ENCODE data around the gene MAP3K20. TPM values are rescaled to one million over a fixed set of nuclear protein-coding genes. Genes with fewer than 3 reads are reported as not detected.
"Not testable (repeated sequence)": the region's sequence is repeated elsewhere in the genome, so short reads cannot be mapped to it uniquely, and the experiment has no call there.

MAP3K20 gene
- total and polyA plus RNA-seq, 5 donors from 2014 or later: 1.3 to 1.9 (median 1.7) TPM

DNA sequence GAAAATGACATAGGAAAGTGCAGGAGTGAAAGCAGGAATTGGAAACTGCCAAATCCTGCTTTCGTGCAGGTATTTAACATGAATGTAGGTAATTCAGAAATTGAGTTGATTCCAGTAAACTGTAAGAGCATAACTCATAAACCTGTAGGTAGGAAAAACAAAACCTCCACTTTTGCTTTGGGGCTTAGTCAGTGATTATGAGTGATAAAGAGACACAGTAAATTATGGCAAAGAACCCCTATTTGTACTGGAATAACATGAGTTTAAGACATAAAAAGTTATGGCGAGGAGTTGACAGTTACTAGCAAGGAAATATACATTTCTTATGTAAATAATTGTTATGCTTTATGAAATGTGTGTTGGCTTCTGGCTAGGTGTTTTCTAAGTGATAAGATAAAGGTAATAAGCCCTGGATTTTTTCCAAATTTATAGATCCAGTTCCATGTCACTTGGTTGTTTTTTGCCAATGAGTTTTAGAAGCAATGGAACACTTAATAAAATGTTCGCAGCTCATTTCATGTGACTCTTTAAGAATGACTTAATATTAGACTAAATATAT is 17.3 kb downstream of the MAP3K20 start:
- no peak overlapping the region for H3K4me3 Mint-ChIP-seq
- no peak for DNase-seq
- ATAC-seq (ENCODE audit: low read depth in 2 of 2): no peak

GRCh38 chr2:173093617-173094016 is 18.0 kb downstream of the MAP3K20 start:
- H3K27me3 ChIP-seq (ENCODE audit: control insufficient read depth, insufficient read depth, low read length); H3K4me3 ChIP-seq (ENCODE audit: low read depth, low read length); H3K4me3 Mint-ChIP-seq; H3K9me3 ChIP-seq (ENCODE audit: control insufficient read depth in 2 of 2, low read length in 2 of 2); H3K36me3 ChIP-seq (ENCODE audit: control insufficient read depth, insufficient read depth, low read length); H3K9me3 Mint-ChIP-seq; ATAC-seq (ENCODE audit: low read depth in 2 of 2); DNase-seq; H3K27ac ChIP-seq (ENCODE audit: insufficient read depth, low read length, poor library complexity, severe bottlenecking); H3K27ac Mint-ChIP-seq; H3K36me3 Mint-ChIP-seq; H3K4me1 ChIP-seq (ENCODE audit: control insufficient read depth, insufficient read depth, low read length, poor library complexity, severe bottlenecking); H3K4me1 Mint-ChIP-seq: not testable (repeated sequence)
- peaks cover 11% of the 10 kb centered on the region for H3K27me3 Mint-ChIP-seq

More for the DNA sequence above, 17.3 kb downstream of the MAP3K20 start:
- Histone ChIP-seq H3K36me3 (ENCODE audit: control insufficient read depth, insufficient read depth, low read length) (no peaks in the 10 kb centered on the region), H3K4me3 (ENCODE audit: low read depth, low read length) (no peak overlapping the region), H3K4me1 (ENCODE audit: control insufficient read depth, insufficient read depth, low read length, poor library complexity, severe bottlenecking) (no peaks in the 10 kb centered on the region), H3K9me3 (ENCODE audit: control insufficient read depth in 2 of 2, low read length in 2 of 2) (no peaks in the 10 kb centered on the region), H3K27me3 (ENCODE audit: control insufficient read depth, insufficient read depth, low read length) (no peaks in the 10 kb centered on the region), H3K27ac (ENCODE audit: insufficient read depth, low read length, poor library complexity, severe bottlenecking) (no peak overlapping the region)
- peaks cover 11% of the 10 kb centered on the region for H3K27me3 Mint-ChIP-seq
- no peaks in the 10 kb centered on the region for H3K9me3 Mint-ChIP-seq
- no peak overlapping the region for H3K27ac Mint-ChIP-seq
- no peaks in the 10 kb centered on the region for H3K36me3 Mint-ChIP-seq
- H3K4me1 Mint-ChIP-seq: no peaks in the 10 kb centered on the region

- no peak overlapping the region for H3K4me3 Mint-ChIP-seq
- no peak for DNase-seq
- peaks cover 11% of the 10 kb centered on the region for H3K27me3 Mint-ChIP-seq
- no peak overlapping the region for H3K27ac Mint-ChIP-seq
- Histone ChIP-seq H3K36me3 (ENCODE audit: control insufficient read depth, insufficient read depth, low read length) (no peaks in the 10 kb centered on the region), H3K4me1 (ENCODE audit: control insufficient read depth, insufficient read depth, low read length, poor library complexity, severe bottlenecking) (no peaks in the 10 kb centered on the region), H3K9me3 (ENCODE audit: control insufficient read depth in 2 of 2, low read length in 2 of 2) (no peaks in the 10 kb centered on the region), H3K27ac (ENCODE audit: insufficient read depth, low read length, poor library complexity, severe bottlenecking) (no peak overlapping the region), H3K4me3 (ENCODE audit: low read depth, low read length) (no peak overlapping the region), H3K27me3 (ENCODE audit: control insufficient read depth, insufficient read depth, low read length) (no peaks in the 10 kb centered on the region)
- no peak for ATAC-seq (ENCODE audit: low read depth in 2 of 2)
- no peaks in the 10 kb centered on the region for H3K36me3 Mint-ChIP-seq
- no peaks in the 10 kb centered on the region for H3K4me1 Mint-ChIP-seq
- no peaks in the 10 kb centered on the region for H3K9me3 Mint-ChIP-seq
Observed at GRCh38 chr2:173094731-173095130, 19.1 kb downstream of the MAP3K20 start.

DNA sequence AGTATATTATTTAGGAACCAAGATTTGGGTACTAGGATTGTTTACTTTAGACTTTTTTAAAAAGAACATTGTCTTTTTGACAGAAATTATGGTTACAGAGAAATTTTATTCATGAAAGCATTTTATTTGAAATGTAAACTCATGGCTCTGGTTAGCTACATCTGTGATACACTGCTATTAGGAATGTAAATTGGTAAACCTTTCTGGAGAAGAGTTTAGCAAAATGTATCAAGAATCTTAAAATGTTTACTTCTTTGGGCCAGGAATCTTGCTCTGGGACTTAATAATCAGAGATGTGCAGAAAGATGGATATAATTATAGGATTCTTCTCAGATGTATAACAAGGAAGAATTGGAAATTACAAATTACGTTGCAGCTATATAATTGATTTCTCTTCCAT is 19.7 kb downstream of the MAP3K20 start:
- Mint-ChIP-seq H3K36me3 (no peaks in the 10 kb centered on the region), H3K9me3 (no peaks in the 10 kb centered on the region), H3K4me1 (no peaks in the 10 kb centered on the region), H3K27ac (no peak overlapping the region), H3K4me3 (no peak overlapping the region), H3K27me3 (peaks cover 6% of the 10 kb centered on the region)
- no peak for ATAC-seq (ENCODE audit: low read depth in 2 of 2)
- Histone ChIP-seq H3K4me3 (ENCODE audit: low read depth, low read length) (no peak overlapping the region), H3K36me3 (ENCODE audit: control insufficient read depth, insufficient read depth, low read length) (no peaks in the 10 kb centered on the region), H3K4me1 (ENCODE audit: control insufficient read depth, insufficient read depth, low read length, poor library complexity, severe bottlenecking) (no peaks in the 10 kb centered on the region), H3K27ac (ENCODE audit: insufficient read depth, low read length, poor library complexity, severe bottlenecking) (no peak overlapping the region), H3K27me3 (ENCODE audit: control insufficient read depth, insufficient read depth, low read length) (no peaks in the 10 kb centered on the region), H3K9me3 (ENCODE audit: control insufficient read depth in 2 of 2, low read length in 2 of 2) (no peaks in the 10 kb centered on the region)
- no peak for DNase-seq

GRCh38 chr2:173099271-173099670 is 23.6 kb downstream of the MAP3K20 start:
- H3K4me1 Mint-ChIP-seq: peaks cover 5 to 20% (median 10%) of the 10 kb centered on the region in 4 donors
- DNase-seq (no peak), ATAC-seq (ENCODE audit: low read depth in 2 of 2) (no peak)
- Histone ChIP-seq H3K4me3 (ENCODE audit: low read depth, low read length) (no peak overlapping the region), H3K36me3 (ENCODE audit: control insufficient read depth, insufficient read depth, low read length) (no peaks in the 10 kb centered on the region), H3K27ac (ENCODE audit: insufficient read depth, low read length, poor library complexity, severe bottlenecking) (no peak overlapping the region), H3K4me1 (ENCODE audit: control insufficient read depth, insufficient read depth, low read length, poor library complexity, severe bottlenecking) (peaks cover 7% of the 10 kb centered on the region), H3K27me3 (ENCODE audit: control insufficient read depth, insufficient read depth, low read length) (no peaks in the 10 kb centered on the region), H3K9me3 (ENCODE audit: control insufficient read depth in 2 of 2, low read length in 2 of 2) (no peaks in the 10 kb centered on the region)
- no peaks in the 10 kb centered on the region for H3K36me3 Mint-ChIP-seq
- H3K27me3 Mint-ChIP-seq: no peaks in the 10 kb centered on the region
- H3K27ac Mint-ChIP-seq: no peak overlapping the region
- no peak overlapping the region for H3K4me3 Mint-ChIP-seq
- no peaks in the 10 kb centered on the region for H3K9me3 Mint-ChIP-seq

DNA sequence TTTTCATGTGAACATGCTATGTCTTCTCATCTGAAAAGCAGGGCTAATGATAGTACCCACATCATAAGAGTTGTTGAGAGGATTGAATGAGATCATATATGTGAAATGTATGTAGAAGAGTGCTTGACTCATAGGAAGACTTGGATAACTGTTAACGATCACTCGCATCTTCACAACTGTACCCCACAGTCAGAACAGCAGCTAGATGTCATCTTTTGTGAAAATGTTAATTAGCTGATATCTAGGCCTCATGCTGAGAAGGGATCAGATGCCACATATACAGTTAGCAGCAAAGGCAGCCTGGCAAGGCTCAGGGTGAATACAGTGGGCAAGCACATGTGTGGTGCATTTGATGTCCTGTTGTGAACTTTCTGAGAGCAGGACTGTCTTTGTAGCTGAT is 24.2 kb downstream of the MAP3K20 start:
- Mint-ChIP-seq H3K27ac (no peak overlapping the region), H3K36me3 (no peaks in the 10 kb centered on the region), H3K9me3 (no peaks in the 10 kb centered on the region), H3K4me1 (peaks cover 5 to 20% (median 10%) of the 10 kb centered on the region in 4 donors), H3K4me3 (no peak overlapping the region), H3K27me3 (no peaks in the 10 kb centered on the region)
- no peak for ATAC-seq (ENCODE audit: low read depth in 2 of 2)
- H3K9me3 ChIP-seq (ENCODE audit: control insufficient read depth in 2 of 2, low read length in 2 of 2): no peaks in the 10 kb centered on the region
- H3K4me3 ChIP-seq (ENCODE audit: low read depth, low read length): no peak overlapping the region
- H3K27ac ChIP-seq (ENCODE audit: insufficient read depth, low read length, poor library complexity, severe bottlenecking): no peak overlapping the region
- H3K27me3 ChIP-seq (ENCODE audit: control insufficient read depth, insufficient read depth, low read length): no peaks in the 10 kb centered on the region
- H3K4me1 ChIP-seq (ENCODE audit: control insufficient read depth, insufficient read depth, low read length, poor library complexity, severe bottlenecking): peaks cover 7% of the 10 kb centered on the region
- no peak for DNase-seq
- H3K36me3 ChIP-seq (ENCODE audit: control insufficient read depth, insufficient read depth, low read length): no peaks in the 10 kb centered on the region

DNA sequence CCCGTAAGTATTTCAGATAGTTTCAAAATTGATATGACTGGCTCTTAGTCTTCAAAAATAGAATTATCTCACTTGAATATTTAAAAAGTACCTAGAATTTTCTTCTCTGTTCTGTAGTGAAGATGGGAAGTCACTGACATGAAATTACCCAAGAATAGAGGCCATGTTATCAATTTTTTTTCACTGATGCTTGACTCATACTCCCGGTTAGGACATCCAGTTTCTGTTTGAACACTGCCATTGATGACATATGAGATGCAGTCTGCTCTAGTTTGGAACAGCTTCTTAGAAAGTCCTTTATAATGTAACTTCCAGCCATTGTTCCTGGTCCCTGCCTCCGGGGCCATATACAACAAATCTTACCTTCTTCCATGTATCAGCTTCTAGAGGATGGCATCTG is 26.0 kb downstream of the MAP3K20 start:
- H3K4me3 ChIP-seq (ENCODE audit: low read depth, low read length): no peak overlapping the region
- DNase-seq: peak in 1 of 3 donors; percentile 29
- peaks cover 7% of the 10 kb centered on the region for H3K4me1 ChIP-seq (ENCODE audit: control insufficient read depth, insufficient read depth, low read length, poor library complexity, severe bottlenecking)
- H3K9me3 ChIP-seq (ENCODE audit: control insufficient read depth in 2 of 2, low read length in 2 of 2): no peaks in the 10 kb centered on the region
- H3K4me3 Mint-ChIP-seq: peak overlapping the region in 1 of 4 donors; percentile 20
- no peaks in the 10 kb centered on the region for H3K36me3 Mint-ChIP-seq
- H3K27ac ChIP-seq (ENCODE audit: insufficient read depth, low read length, poor library complexity, severe bottlenecking): no peak overlapping the region
- no peaks in the 10 kb centered on the region for H3K27me3 Mint-ChIP-seq
- peaks cover 5 to 20% (median 10%) of the 10 kb centered on the region in 4 donors for H3K4me1 Mint-ChIP-seq
- H3K27me3 ChIP-seq (ENCODE audit: control insufficient read depth, insufficient read depth, low read length): no peaks in the 10 kb centered on the region
- no peaks in the 10 kb centered on the region for H3K9me3 Mint-ChIP-seq
- H3K27ac Mint-ChIP-seq: no peak overlapping the region
- H3K36me3 ChIP-seq (ENCODE audit: control insufficient read depth, insufficient read depth, low read length): no peaks in the 10 kb centered on the region
- no peak for ATAC-seq (ENCODE audit: low read depth in 2 of 2)

- H3K4me3 ChIP-seq (ENCODE audit: low read depth, low read length): no peak overlapping the region
- peaks cover 7% of the 10 kb centered on the region for H3K4me1 ChIP-seq (ENCODE audit: control insufficient read depth, insufficient read depth, low read length, poor library complexity, severe bottlenecking)
- no peaks in the 10 kb centered on the region for H3K27me3 Mint-ChIP-seq
- peaks cover 0 to 2% (median 0%) of the 10 kb centered on the region in 7 donors for H3K9me3 Mint-ChIP-seq
- H3K27ac Mint-ChIP-seq: no peak overlapping the region
- H3K4me1 Mint-ChIP-seq: peaks cover 5 to 20% (median 10%) of the 10 kb centered on the region in 4 donors
- H3K36me3 ChIP-seq (ENCODE audit: control insufficient read depth, insufficient read depth, low read length): no peaks in the 10 kb centered on the region
- H3K27ac ChIP-seq (ENCODE audit: insufficient read depth, low read length, poor library complexity, severe bottlenecking): no peak overlapping the region
- no peak for ATAC-seq (ENCODE audit: low read depth in 2 of 2)
- no peaks in the 10 kb centered on the region for H3K36me3 Mint-ChIP-seq
- no peak overlapping the region for H3K4me3 Mint-ChIP-seq
- no peaks in the 10 kb centered on the region for H3K27me3 ChIP-seq (ENCODE audit: control insufficient read depth, insufficient read depth, low read length)
- H3K9me3 ChIP-seq (ENCODE audit: control insufficient read depth in 2 of 2, low read length in 2 of 2): no peaks in the 10 kb centered on the region
- no peak for DNase-seq
Observed at GRCh38 chr2:173104156-173104555, 28.5 kb downstream of the MAP3K20 start.

Measured in CD4-positive, CD25-positive, alpha-beta regulatory T cell (primary cell).